Endothelial cell (in vitro differentiated cells): Measurements from ENCODE around the gene RNF144B. TPM values are rescaled to one million over a fixed set of nuclear protein-coding genes. Genes with fewer than 3 reads are reported as not detected.

ENCODE experiments used
- DNase-seq: peaks from one replicate; pipeline ENCODE4 v3.0.0; 2021; ENCODE audit warnings: low spot score
- H3K27ac Mint-ChIP-seq: one replicate; pipeline ENCODE4 v1.8.0; 2021; ENCODE audit warnings: mixed read lengths, inconsistent platforms; ENCODE audit not compliant: unreplicated experiment
- H3K27me3 Mint-ChIP-seq: one replicate; pipeline ENCODE4 v1.8.0; 2021; ENCODE audit warnings: mild to moderate bottlenecking, moderate library complexity, mixed read lengths, inconsistent platforms; ENCODE audit not compliant: unreplicated experiment
- H3K36me3 Mint-ChIP-seq: one replicate; pipeline ENCODE4 v1.8.0; 2021; ENCODE audit warnings: mild to moderate bottlenecking, low read depth, mixed read lengths, inconsistent platforms; ENCODE audit not compliant: unreplicated experiment
- H3K4me1 Mint-ChIP-seq: one replicate; pipeline ENCODE4 v1.8.0; 2021; ENCODE audit warnings: mild to moderate bottlenecking, mixed read lengths, inconsistent platforms; ENCODE audit not compliant: unreplicated experiment
- H3K4me3 Mint-ChIP-seq: one replicate; pipeline ENCODE4 v1.8.0; 2021; ENCODE audit warnings: mild to moderate bottlenecking, mixed read lengths, inconsistent platforms; ENCODE audit not compliant: unreplicated experiment
- H3K9me3 Mint-ChIP-seq: one replicate; pipeline ENCODE4 v1.8.0; 2021; ENCODE audit warnings: mixed read lengths, inconsistent platforms; ENCODE audit not compliant: unreplicated experiment
- CTCF ChIP-seq: fragments of 200-600 bp; sonication (generic); IDR thresholded peaks from one replicate; pipeline ENCODE4 v1.5.0; 2021; ENCODE audit warnings: antibody characterized with exemption; ENCODE audit not compliant: unreplicated experiment
- total RNA-seq: library from RNA; stranded (reverse); fragmentation: NEBNext Ultra II Directional; extraction: Animal tissue kit (Norgen Biotek cat#: 25700); gene quantifications from one replicate; pipeline ENCODE4 v1.2.1, GENCODE V29; 2021; ENCODE audit not compliant: unreplicated experiment

Gene RNF144B
- total RNA-seq, 1 donor from 2014 or later = 23.2 TPM

- Mint-ChIP-seq H3K4me3 (no peak overlapping the region), H3K27me3 (peaks cover 6% of the 10 kb centered on the region), H3K9me3 (no peaks in the 10 kb centered on the region), H3K27ac (no peak overlapping the region), H3K4me1 (peaks cover 15% of the 10 kb centered on the region), H3K36me3 (no peaks in the 10 kb centered on the region)
- DNase-seq = no peak
- TF ChIP-seq CTCF = no peak
Measured at GRCh38 chr6:18507018-18507415, 119.9 kb downstream of the RNF144B start.

GRCh38 chr6:18507561-18507960 lies 120.4 kb downstream of the RNF144B start:
- TF ChIP-seq CTCF = no peak
- Mint-ChIP-seq H3K4me1 (peaks cover 12% of the 10 kb centered on the region), H3K27me3 (peaks cover 7% of the 10 kb centered on the region), H3K27ac (no peak overlapping the region), H3K9me3 (no peaks in the 10 kb centered on the region), H3K4me3 (no peak overlapping the region), H3K36me3 (no peaks in the 10 kb centered on the region)
- no peak for DNase-seq

- H3K4me3 Mint-ChIP-seq = no peak overlapping the region
- peaks cover 4% of the 10 kb centered on the region for H3K27me3 Mint-ChIP-seq
- H3K27ac Mint-ChIP-seq = no peak overlapping the region
- H3K36me3 Mint-ChIP-seq = no peaks in the 10 kb centered on the region
- no peaks in the 10 kb centered on the region for H3K9me3 Mint-ChIP-seq
- no peak for DNase-seq
- no peaks in the 10 kb centered on the region for H3K4me1 Mint-ChIP-seq
- no peak for TF ChIP-seq CTCF
Measured at GRCh38 chr6:18509871-18510643, 122.9 kb downstream of the RNF144B start.

- Mint-ChIP-seq H3K27me3 (peaks cover 4% of the 10 kb centered on the region), H3K36me3 (no peaks in the 10 kb centered on the region), H3K4me3 (no peak overlapping the region), H3K9me3 (no peaks in the 10 kb centered on the region), H3K27ac (no peak overlapping the region), H3K4me1 (no peaks in the 10 kb centered on the region)
- DNase-seq = no peak
- no peak for TF ChIP-seq CTCF
Measured at GRCh38 chr6:18510644-18511033, 123.5 kb downstream of the RNF144B start.

GRCh38 chr6:18511211-18511610 lies 124.1 kb downstream of the RNF144B start:
- Mint-ChIP-seq H3K4me3 (no peak overlapping the region), H3K36me3 (no peaks in the 10 kb centered on the region), H3K27me3 (peaks cover 4% of the 10 kb centered on the region), H3K4me1 (no peaks in the 10 kb centered on the region), H3K9me3 (no peaks in the 10 kb centered on the region), H3K27ac (no peak overlapping the region)
- no peak for DNase-seq
- TF ChIP-seq CTCF = no peak
